Endothelial cell of umbilical vein (primary cell): Measurements from ENCODE around the gene COL23A1. TPM values are rescaled to one million over a fixed set of nuclear protein-coding genes. Genes with fewer than 3 reads are reported as not detected.

Source experiments
- BruUV-seq: library from RNA; stranded (reverse); fragments of 400-500 nt; replicated peaks from 2 replicates; lab custom pipeline; 2021; lab: Mats Ljungman, UMichigan
- CTCF ChIA-PET: fragments of 300-600, 350-600 bp; sonication (Branson Sonifier 250); formaldehyde crosslinking; loops from one replicate; lab custom pipeline; 2021; ENCODE audit warnings: antibody characterized with exemption, inconsistent platforms; lab: Charles Lee
- POLR2A ChIA-PET: fragments of 300-600, 350-600 bp; sonication (Branson Sonifier 250); formaldehyde crosslinking; loops from one replicate; lab custom pipeline; 2021; ENCODE audit warnings: antibody characterized with exemption, inconsistent platforms; lab: Charles Lee
- DNase-seq: peaks from one replicate; pipeline ENCODE4 v3.0.0-alpha.2; 2011; ENCODE audit warnings: low read depth, low spot score
- FAIRE-seq: peaks from 2 replicates; lab custom pipeline; 2011; peaks lifted over from hg19 to GRCh38; lab: Jason Lieb, UNC
- H2AFZ ChIP-seq: 2 replicates; pipeline ENCODE4 v1.6.0; 2012; ENCODE audit warnings: low read depth, low read length, control low read depth, inconsistent platforms
- H3K27ac ChIP-seq: 2 replicates; pipeline ENCODE4 v1.5.1; 2011; ENCODE audit warnings: low read depth, mild to moderate bottlenecking, control low read depth, low read length, moderate library complexity; ENCODE audit not compliant: insufficient read depth
- H3K27me3 ChIP-seq, 2 experiments: 2 replicates each; pipeline versions ENCODE4 v1.6.0 to v1.6.1; 2011; ENCODE audit warnings: low read length in 2 of 2, mixed read lengths in 1 of 2; ENCODE audit not compliant: control insufficient read depth in 2 of 2, insufficient read depth in 2 of 2
- H3K36me3 ChIP-seq, 2 experiments: 2 replicates in 1 of 2; 3 replicates in 1 of 2; pipeline ENCODE4 v1.5.1; 2011; ENCODE audit warnings: low read length in 2 of 2, mild to moderate bottlenecking in 1 of 2, moderate library complexity in 1 of 2; ENCODE audit not compliant: control insufficient read depth in 2 of 2, insufficient read depth in 2 of 2; ENCODE audit errors: extremely low read depth in 1 of 2
- H3K4me1 ChIP-seq: 3 replicates; pipeline ENCODE4 v1.5.1; 2011; ENCODE audit warnings: mild to moderate bottlenecking, low read length; ENCODE audit not compliant: control insufficient read depth, insufficient read depth; ENCODE audit errors: extremely low read depth
- H3K4me2 ChIP-seq: 2 replicates; pipeline ENCODE4 v1.6.1; 2011; ENCODE audit warnings: low read length, control low read depth, mixed read lengths; ENCODE audit not compliant: insufficient read depth
- H3K4me3 ChIP-seq, 3 experiments: fragments of 200-600 bp in 1 of 3; sonication (generic), shearing (Covaris generic) in 1 of 3; replicated peaks in 1 of 3; 2 replicates each; pipeline ENCODE4 v1.5.1; 2011 to 2016; ENCODE audit warnings: control low read depth in 3 of 3, low read length in 3 of 3, mild to moderate bottlenecking in 2 of 3, inconsistent platforms in 1 of 3, low read depth in 1 of 3, moderate library complexity in 1 of 3; ENCODE audit not compliant: insufficient read depth in 1 of 3
- H3K79me2 ChIP-seq: 2 replicates; pipeline ENCODE4 v1.6.0; 2012; ENCODE audit warnings: low read length, inconsistent platforms; ENCODE audit not compliant: control insufficient read depth, insufficient read depth
- H3K9ac ChIP-seq: replicated peaks from 2 replicates; pipeline ENCODE3; 2011; ENCODE audit warnings: low read length, control low read depth; ENCODE audit not compliant: insufficient read depth; ENCODE audit errors: extremely low read depth
- H3K9me1 ChIP-seq: replicated peaks from 3 replicates; pipeline ENCODE4 v1.6.0; 2011; ENCODE audit warnings: mild to moderate bottlenecking, low read length; ENCODE audit not compliant: control insufficient read depth, insufficient read depth; ENCODE audit errors: extremely low read depth
- H3K9me3 ChIP-seq: replicated peaks from 2 replicates; pipeline ENCODE4 v1.5.1; 2012; ENCODE audit warnings: low read length, inconsistent platforms; ENCODE audit not compliant: control insufficient read depth, insufficient read depth
- H4K20me1 ChIP-seq: replicated peaks from 2 replicates; pipeline ENCODE3; 2011; ENCODE audit warnings: mild to moderate bottlenecking, low read length; ENCODE audit not compliant: control insufficient read depth, insufficient read depth; ENCODE audit errors: extremely low read depth
- EZH2 ChIP-seq: IDR thresholded peaks from 2 replicates; pipeline ENCODE4 v1.6.1; 2012; ENCODE audit warnings: borderline replicate concordance, low read depth, mild to moderate bottlenecking, moderate library complexity, low read length, inconsistent platforms; ENCODE audit not compliant: severe bottlenecking
- FOS ChIP-seq: IDR thresholded peaks from 2 replicates; pipeline ENCODE4 v1.6.1; 2011; ENCODE audit warnings: mild to moderate bottlenecking, low read length, moderate library complexity, borderline replicate concordance; ENCODE audit not compliant: insufficient read depth
- GATA2 ChIP-seq: IDR thresholded peaks from 2 replicates; pipeline ENCODE4 v1.7.0; 2011; ENCODE audit warnings: low read depth, mild to moderate bottlenecking, moderate library complexity, mixed read lengths, low read length; ENCODE audit not compliant: insufficient read length, insufficient read depth
- JUN ChIP-seq: IDR thresholded peaks from 2 replicates; pipeline ENCODE4 v1.6.1; 2011; ENCODE audit warnings: borderline replicate concordance, low read depth; ENCODE audit not compliant: insufficient read length, insufficient read depth
- MYC ChIP-seq: IDR thresholded peaks from one replicate; pipeline ENCODE4 v1.6.1; 2011; ENCODE audit warnings: mild to moderate bottlenecking, low read depth, low read length
- POLR2A ChIP-seq: IDR thresholded peaks from 2 replicates; pipeline ENCODE4 v1.6.1; 2012; ENCODE audit warnings: low read depth, mild to moderate bottlenecking, control low read depth, low read length
- POLR2AphosphoS5 ChIP-seq: IDR thresholded peaks from 2 replicates; pipeline ENCODE4 v1.6.1; 2012; ENCODE audit warnings: low read depth, mild to moderate bottlenecking, control low read depth, low read length, moderate library complexity; ENCODE audit not compliant: insufficient read depth
- dilution Hi-C: fragments of 300-500 bp; cut with MboI; formaldehyde crosslinking; loops from one replicate; pipeline ENCODE4 v1.15.0; 2019; ENCODE audit warnings: low sequenced_read_pairs; ENCODE audit not compliant: extremely low pct_ligation_motif_present
- intact Hi-C: fragments of 100-400 bp; cut with micrococcal nuclease; formaldehyde crosslinking; loops from one replicate; pipeline ENCODE4 v1.10.0; 2022
- polyA plus RNA-seq, 4 experiments: library from polyadenylated mRNA; depleted of rRNA in 3 of 4; stranded (reverse) in 3 of 4; unstranded in 1 of 4; fragments of >200 nt; gene quantifications; 2 replicates each; pipeline versions ENCODE4 v1.2.1 to v1.2.3, GENCODE V29; 2011 to 2012; ENCODE audit warnings: missing spikeins in 1 of 4
- total RNA-seq: library from RNA; stranded (reverse); gene quantifications from 2 replicates; pipeline ENCODE4 v1.2.3, GENCODE V29; 2021
- TF ChIP-seq, protein P1 (sequence below), 2 donors: IDR thresholded peaks; 1 replicate in 1 of 2; 2 replicates in 1 of 2; pipeline ENCODE4 v1.5.1; 2011; ENCODE audit warnings: low read length in 2 of 2, mild to moderate bottlenecking in 2 of 2, moderate library complexity in 2 of 2, control low read depth in 1 of 2, inconsistent platforms in 1 of 2, low read depth in 1 of 2; ENCODE audit not compliant: insufficient read depth in 1 of 2; ENCODE audit errors: extremely low read depth in 1 of 2
- TF ChIP-seq, protein P2 (sequence below): IDR thresholded peaks from 2 replicates; pipeline ENCODE4 v1.6.1; 2011; ENCODE audit not compliant: insufficient read depth, insufficient read length

The COL23A1 gene
- total and polyA plus RNA-seq, 2 donors (not counting 3 experiments of a cell fraction or from before 2014, with no cell fraction given) = not detected

DNA sequence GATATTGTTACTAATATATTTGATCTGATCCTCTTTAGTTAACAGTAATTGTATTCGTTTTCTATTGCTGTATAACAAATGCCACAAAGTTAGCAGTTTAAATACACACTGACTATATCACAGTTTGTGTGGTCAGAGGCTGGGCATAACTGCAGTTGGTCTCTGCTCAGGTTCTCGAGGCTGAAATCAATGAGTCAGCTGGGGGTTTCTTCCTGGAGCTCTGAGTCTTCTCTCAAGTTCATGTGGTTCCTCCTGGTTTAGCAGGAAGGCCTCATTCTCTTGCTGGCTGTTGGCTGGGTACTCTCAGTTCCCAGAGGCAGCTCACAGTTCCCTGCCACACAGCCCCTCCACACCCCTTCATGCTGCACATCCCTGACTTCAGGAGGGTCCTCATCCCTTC, 20.7 kb downstream of the COL23A1 start:
- no peaks in the 10 kb centered on the region for H3K9me1 ChIP-seq
- FAIRE-seq (no peak), DNase-seq (no peak)
- no peak overlapping the region for H3K27ac ChIP-seq
- no peaks in the 10 kb centered on the region for H4K20me1 ChIP-seq
- dilution Hi-C loops (no loop called here), intact Hi-C loops (no loop called here)
- BruUV-seq = no TSS peak
- no peaks in the 10 kb centered on the region for H3K79me2 ChIP-seq
- H3K9me3 ChIP-seq = no peaks in the 10 kb centered on the region
- TF ChIP-seq JUN = no peak
- TF ChIP-seq POLR2A = no peak
- TF ChIP-seq MYC = no peak
- TF ChIP-seq POLR2AphosphoS5 = no peak
- TF ChIP-seq, protein P1, sequence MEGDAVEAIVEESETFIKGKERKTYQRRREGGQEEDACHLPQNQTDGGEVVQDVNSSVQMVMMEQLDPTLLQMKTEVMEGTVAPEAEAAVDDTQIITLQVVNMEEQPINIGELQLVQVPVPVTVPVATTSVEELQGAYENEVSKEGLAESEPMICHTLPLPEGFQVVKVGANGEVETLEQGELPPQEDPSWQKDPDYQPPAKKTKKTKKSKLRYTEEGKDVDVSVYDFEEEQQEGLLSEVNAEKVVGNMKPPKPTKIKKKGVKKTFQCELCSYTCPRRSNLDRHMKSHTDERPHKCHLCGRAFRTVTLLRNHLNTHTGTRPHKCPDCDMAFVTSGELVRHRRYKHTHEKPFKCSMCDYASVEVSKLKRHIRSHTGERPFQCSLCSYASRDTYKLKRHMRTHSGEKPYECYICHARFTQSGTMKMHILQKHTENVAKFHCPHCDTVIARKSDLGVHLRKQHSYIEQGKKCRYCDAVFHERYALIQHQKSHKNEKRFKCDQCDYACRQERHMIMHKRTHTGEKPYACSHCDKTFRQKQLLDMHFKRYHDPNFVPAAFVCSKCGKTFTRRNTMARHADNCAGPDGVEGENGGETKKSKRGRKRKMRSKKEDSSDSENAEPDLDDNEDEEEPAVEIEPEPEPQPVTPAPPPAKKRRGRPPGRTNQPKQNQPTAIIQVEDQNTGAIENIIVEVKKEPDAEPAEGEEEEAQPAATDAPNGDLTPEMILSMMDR (IDR thresholded peaks at IDR 0.05; ENCODE audit: extremely low read depth in 1 of 2, insufficient read depth in 1 of 2, low read depth in 1 of 2, low read length in 2 of 2) = no peak
- TF ChIP-seq, protein P2, sequence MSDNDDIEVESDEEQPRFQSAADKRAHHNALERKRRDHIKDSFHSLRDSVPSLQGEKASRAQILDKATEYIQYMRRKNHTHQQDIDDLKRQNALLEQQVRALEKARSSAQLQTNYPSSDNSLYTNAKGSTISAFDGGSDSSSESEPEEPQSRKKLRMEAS = no peak
- TF ChIP-seq GATA2 = no peak
- TF ChIP-seq FOS = no peak
- TF ChIP-seq EZH2 = no peak
- H3K27me3 ChIP-seq = peaks cover 0 to 1% of the 10 kb centered on the region in 2 experiments
- ChIA-PET POLR2A (no interaction called here), CTCF (no interaction called here)
- no peaks in the 10 kb centered on the region for H3K36me3 ChIP-seq
- no peak overlapping the region for H3K4me3 ChIP-seq
- H3K9ac ChIP-seq = no peak overlapping the region
- no peak overlapping the region for H3K4me2 ChIP-seq
- no peak overlapping the region for H2AFZ ChIP-seq
- H3K4me1 ChIP-seq = no peaks in the 10 kb centered on the region
